SU-DHL-6 (cell line): ENCODE results near the gene UGT1A6.

Experiments
- EZH2phosphoT487 ChIP-seq: fragments of 200-600 bp; sonication (generic), shearing (Covaris generic); conservative IDR thresholded peaks from 2 replicates; pipeline ENCODE4 v1.6.1; 2018; ENCODE audit warnings: mild to moderate bottlenecking, antibody characterized with exemption, low read length, moderate library complexity, mixed read lengths
- TF ChIP-seq, protein P1 (sequence below): fragments of 200-600 bp; sonication (generic); IDR thresholded peaks from one replicate; pipeline ENCODE4 v1.5.1; 2017; ENCODE audit warnings: antibody characterized with exemption, mild to moderate bottlenecking, low read length, moderate library complexity; ENCODE audit not compliant: insufficient read depth, poor library complexity, severe bottlenecking

GRCh38 chr2:233707940-233708644 is 15.4 kb downstream of the UGT1A6 start:
- TF ChIP-seq, protein P1, sequence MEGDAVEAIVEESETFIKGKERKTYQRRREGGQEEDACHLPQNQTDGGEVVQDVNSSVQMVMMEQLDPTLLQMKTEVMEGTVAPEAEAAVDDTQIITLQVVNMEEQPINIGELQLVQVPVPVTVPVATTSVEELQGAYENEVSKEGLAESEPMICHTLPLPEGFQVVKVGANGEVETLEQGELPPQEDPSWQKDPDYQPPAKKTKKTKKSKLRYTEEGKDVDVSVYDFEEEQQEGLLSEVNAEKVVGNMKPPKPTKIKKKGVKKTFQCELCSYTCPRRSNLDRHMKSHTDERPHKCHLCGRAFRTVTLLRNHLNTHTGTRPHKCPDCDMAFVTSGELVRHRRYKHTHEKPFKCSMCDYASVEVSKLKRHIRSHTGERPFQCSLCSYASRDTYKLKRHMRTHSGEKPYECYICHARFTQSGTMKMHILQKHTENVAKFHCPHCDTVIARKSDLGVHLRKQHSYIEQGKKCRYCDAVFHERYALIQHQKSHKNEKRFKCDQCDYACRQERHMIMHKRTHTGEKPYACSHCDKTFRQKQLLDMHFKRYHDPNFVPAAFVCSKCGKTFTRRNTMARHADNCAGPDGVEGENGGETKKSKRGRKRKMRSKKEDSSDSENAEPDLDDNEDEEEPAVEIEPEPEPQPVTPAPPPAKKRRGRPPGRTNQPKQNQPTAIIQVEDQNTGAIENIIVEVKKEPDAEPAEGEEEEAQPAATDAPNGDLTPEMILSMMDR, result no peak
- no peak for TF ChIP-seq EZH2phosphoT487
